Neuronal stem cell (in vitro differentiated cells): ENCODE measurements around the gene GCN1.

Source experiments
- DNase-seq: peaks from one replicate; pipeline ENCODE4 v3.0.0-alpha.2; 2013; ENCODE audit warnings: low spot score
- H2AFZ ChIP-seq: one replicate; pipeline ENCODE4 v1.6.1; 2013; ENCODE audit warnings: mild to moderate bottlenecking, low read length, inconsistent platforms
- H2AK5ac ChIP-seq: 2 replicates; pipeline ENCODE4 v1.6.1; 2013; ENCODE audit warnings: low read depth, mild to moderate bottlenecking, inconsistent platforms, low read length, moderate library complexity, mixed read lengths
- H2BK120ac ChIP-seq: 2 replicates; pipeline ENCODE4 v1.6.1; 2013; ENCODE audit warnings: low read depth, mild to moderate bottlenecking, inconsistent platforms, low read length, moderate library complexity, mixed read lengths
- H2BK12ac ChIP-seq: one replicate; pipeline ENCODE4 v1.6.1; 2013; ENCODE audit warnings: low read length, inconsistent platforms
- H2BK15ac ChIP-seq: 2 replicates; pipeline ENCODE4 v1.6.1; 2013; ENCODE audit warnings: mild to moderate bottlenecking, low read length, inconsistent platforms, mixed read lengths
- H2BK5ac ChIP-seq: one replicate; pipeline ENCODE4 v1.6.1; 2013; ENCODE audit warnings: inconsistent platforms, mild to moderate bottlenecking, low read length, moderate library complexity
- H3K14ac ChIP-seq: one replicate; pipeline ENCODE4 v1.6.1; 2013; ENCODE audit warnings: low read length, inconsistent platforms
- H3K18ac ChIP-seq: 2 replicates; pipeline ENCODE4 v1.6.1; 2013; ENCODE audit warnings: low read length, inconsistent platforms
- H3K23ac ChIP-seq: 2 replicates; pipeline ENCODE4 v1.6.1; 2013; ENCODE audit warnings: low read depth, mild to moderate bottlenecking, mixed read lengths, low read length, inconsistent platforms; ENCODE audit not compliant: poor library complexity
- H3K27ac ChIP-seq: replicated peaks from 3 replicates; pipeline ENCODE4 v1.5.1; 2013; ENCODE audit warnings: low read length, inconsistent platforms
- H3K27me3 ChIP-seq, 3 experiments: 2 replicates each; pipeline ENCODE4 v1.6.1; 2013; ENCODE audit warnings: low read length in 3 of 3, mild to moderate bottlenecking in 2 of 3, inconsistent platforms in 1 of 3, low read depth in 1 of 3, mixed read lengths in 1 of 3, moderate library complexity in 1 of 3; ENCODE audit not compliant: control insufficient read depth in 3 of 3, insufficient read depth in 3 of 3
- H3K36me3 ChIP-seq, 2 donors: replicated peaks in 1 of 2; 2 replicates each; pipeline ENCODE4 v1.6.1; 2013; ENCODE audit warnings: low read length in 2 of 2; ENCODE audit not compliant: control insufficient read depth in 2 of 2, insufficient read depth in 2 of 2
- H3K4ac ChIP-seq: 2 replicates; pipeline ENCODE4 v1.6.1; 2013; ENCODE audit warnings: inconsistent platforms, mild to moderate bottlenecking, low read length, moderate library complexity
- H3K4me1 ChIP-seq, 2 donors: 1 replicate in 1 of 2; 2 replicates in 1 of 2; pipeline ENCODE4 v1.6.1; 2013; ENCODE audit warnings: low read length in 2 of 2, low read depth in 1 of 2; ENCODE audit not compliant: control insufficient read depth in 2 of 2, insufficient read depth in 1 of 2
- H3K4me2 ChIP-seq: one replicate; pipeline ENCODE4 v1.6.1; 2013; ENCODE audit warnings: mild to moderate bottlenecking, low read length, inconsistent platforms; ENCODE audit not compliant: insufficient read depth, poor library complexity, severe bottlenecking
- H3K4me3 ChIP-seq, 2 donors: 2 replicates each; pipeline ENCODE4 v1.5.1; 2013; ENCODE audit warnings: low read length in 2 of 2, mild to moderate bottlenecking in 2 of 2, inconsistent platforms in 1 of 2, moderate library complexity in 1 of 2
- H3K79me1 ChIP-seq: one replicate; pipeline ENCODE4 v1.6.1; 2013; ENCODE audit warnings: low read depth, mild to moderate bottlenecking, inconsistent platforms, low read length, moderate library complexity
- H3K9ac ChIP-seq: one replicate; pipeline ENCODE4 v1.6.1; 2013; ENCODE audit warnings: mild to moderate bottlenecking, low read depth, low read length, inconsistent platforms; ENCODE audit not compliant: poor library complexity
- H3K9me3 ChIP-seq, 2 donors: replicated peaks in 1 of 2; 2 replicates each; pipeline versions ENCODE3 to v1.6.1; 2013; ENCODE audit warnings: low read length in 2 of 2, mild to moderate bottlenecking in 2 of 2, inconsistent platforms in 1 of 2, low read depth in 1 of 2, mixed read lengths in 1 of 2, moderate library complexity in 1 of 2; ENCODE audit not compliant: control insufficient read depth in 2 of 2, insufficient read depth in 1 of 2
- H4K8ac ChIP-seq: one replicate; pipeline ENCODE4 v1.6.1; 2013; ENCODE audit warnings: low read depth, mild to moderate bottlenecking, inconsistent platforms, low read length, moderate library complexity
- H4K91ac ChIP-seq: one replicate; pipeline ENCODE4 v1.6.1; 2013; ENCODE audit warnings: low read length, low read depth, mild to moderate bottlenecking, inconsistent platforms; ENCODE audit not compliant: poor library complexity
- WGBS, 2 donors: extraction: QIAGEN DNeasy Blood & Tissue Kit; methylation state at CpG; one replicate each; pipeline ENCODE4 v1.1.7; 2013; ENCODE audit warnings: missing lambda C conversion rate in 2 of 2, mixed read lengths in 1 of 2; ENCODE audit not compliant: insufficient read length in 2 of 2, insufficient replicate concordance in 1 of 2; ENCODE audit errors: extremely low coverage in 2 of 2; 5-methylcytosine and 5-hydroxymethylcytosine counted together

GCN1 gene

DNA sequence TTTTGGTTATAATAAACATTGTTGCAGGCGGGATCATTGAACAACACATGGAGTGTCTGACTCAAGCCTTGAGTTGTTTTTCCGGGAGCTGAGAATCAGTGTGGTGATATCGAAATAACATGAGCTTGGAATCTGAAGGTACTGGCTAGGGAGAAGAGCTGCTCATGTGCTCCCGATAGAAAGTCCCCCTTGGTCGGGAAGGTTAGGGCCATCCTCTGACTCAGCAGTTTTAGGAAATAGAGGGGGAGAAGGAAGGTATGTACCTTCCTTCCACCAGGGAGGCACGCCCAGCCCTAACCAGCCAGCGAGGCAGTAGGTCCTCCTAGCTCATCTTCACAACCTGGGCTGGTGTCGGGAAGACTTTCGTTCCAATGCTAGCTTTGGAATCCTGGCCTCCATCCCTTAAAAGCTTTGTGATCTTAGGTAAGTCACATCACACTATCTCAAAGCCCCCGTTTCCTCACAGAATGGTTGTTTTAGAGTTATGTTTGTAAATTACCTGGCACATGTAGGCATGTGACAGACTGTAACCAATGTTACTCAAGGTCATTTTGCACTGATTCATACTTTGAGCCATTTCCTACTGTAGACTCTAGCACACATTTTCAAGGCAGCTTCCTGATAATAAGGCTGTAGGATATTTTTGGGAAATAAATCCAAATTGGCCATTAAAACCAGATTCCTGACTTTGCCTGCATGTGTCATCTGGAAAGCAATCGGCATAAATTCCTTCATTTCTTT is 76.0 kb downstream of the GCN1 start:
- Histone ChIP-seq H3K23ac (no peak overlapping the region), H2BK5ac (no peak overlapping the region), H2BK12ac (no peak overlapping the region), H3K4me2 (peak overlapping the region; percentile 72), H3K9me3 (no peaks in the 10 kb centered on the region), H3K9ac (peak overlapping the region; percentile 7), H3K27ac (no peak overlapping the region), H2BK15ac (no peak overlapping the region), H3K4me3 (peak overlapping the region; percentile 51 to 95), H2AK5ac (no peak overlapping the region), H3K4ac (no peak overlapping the region), H3K27me3 (no peaks in the 10 kb centered on the region), H3K18ac (no peak overlapping the region), H2AFZ (no peak overlapping the region), H4K91ac (no peak overlapping the region), H3K4me1 (peaks cover 6 to 8% of the 10 kb centered on the region in 2 donors), H3K14ac (no peak overlapping the region), H3K79me1 (peaks cover 3% of the 10 kb centered on the region), H3K36me3 (peaks cover 0 to 25% of the 10 kb centered on the region in 2 donors), H4K8ac (no peak overlapping the region), H2BK120ac (no peak overlapping the region)
- WGBS, 2 donors, result no CpG with 5 or more reads among the region's 11 CpGs
- DNase-seq, result no peak

DNA sequence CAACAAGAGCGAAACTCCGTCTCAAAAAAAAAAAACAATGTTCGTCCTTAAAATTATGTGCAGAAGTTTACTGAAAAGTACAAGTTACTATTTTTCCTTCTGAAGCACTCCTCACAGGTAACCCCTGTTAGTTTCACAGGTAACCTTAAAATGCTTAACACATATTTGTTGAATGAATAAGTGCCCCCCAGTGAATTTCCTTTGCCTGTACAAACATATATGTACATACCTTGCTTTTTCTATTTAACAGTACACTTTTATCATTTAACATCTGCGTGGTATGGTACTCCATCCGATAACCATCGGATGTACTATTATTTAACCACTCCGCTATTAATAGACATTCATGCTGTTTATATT is 76.6 kb downstream of the GCN1 start:
- Histone ChIP-seq H3K4me1 (peaks cover 6 to 8% of the 10 kb centered on the region in 2 donors), H4K91ac (no peak overlapping the region), H3K79me1 (peaks cover 6% of the 10 kb centered on the region), H3K18ac (no peak overlapping the region), H3K9ac (no peak overlapping the region), H2BK12ac (no peak overlapping the region), H3K14ac (no peak overlapping the region), H3K4ac (no peak overlapping the region), H3K27me3 (no peaks in the 10 kb centered on the region), H2AK5ac (no peak overlapping the region), H2BK15ac (no peak overlapping the region), H3K4me3 (peak overlapping the region; percentile 95 to 96), H3K23ac (no peak overlapping the region), H2AFZ (no peak overlapping the region), H2BK5ac (no peak overlapping the region), H3K36me3 (peaks cover 2 to 29% of the 10 kb centered on the region in 2 donors), H3K27ac (no peak overlapping the region), H4K8ac (no peak overlapping the region), H2BK120ac (no peak overlapping the region), H3K4me2 (peak overlapping the region; percentile 72), H3K9me3 (no peaks in the 10 kb centered on the region)
- no CpG with 5 or more reads among the region's 7 CpGs for WGBS, 2 donors
- DNase-seq, result no peak

DNA sequence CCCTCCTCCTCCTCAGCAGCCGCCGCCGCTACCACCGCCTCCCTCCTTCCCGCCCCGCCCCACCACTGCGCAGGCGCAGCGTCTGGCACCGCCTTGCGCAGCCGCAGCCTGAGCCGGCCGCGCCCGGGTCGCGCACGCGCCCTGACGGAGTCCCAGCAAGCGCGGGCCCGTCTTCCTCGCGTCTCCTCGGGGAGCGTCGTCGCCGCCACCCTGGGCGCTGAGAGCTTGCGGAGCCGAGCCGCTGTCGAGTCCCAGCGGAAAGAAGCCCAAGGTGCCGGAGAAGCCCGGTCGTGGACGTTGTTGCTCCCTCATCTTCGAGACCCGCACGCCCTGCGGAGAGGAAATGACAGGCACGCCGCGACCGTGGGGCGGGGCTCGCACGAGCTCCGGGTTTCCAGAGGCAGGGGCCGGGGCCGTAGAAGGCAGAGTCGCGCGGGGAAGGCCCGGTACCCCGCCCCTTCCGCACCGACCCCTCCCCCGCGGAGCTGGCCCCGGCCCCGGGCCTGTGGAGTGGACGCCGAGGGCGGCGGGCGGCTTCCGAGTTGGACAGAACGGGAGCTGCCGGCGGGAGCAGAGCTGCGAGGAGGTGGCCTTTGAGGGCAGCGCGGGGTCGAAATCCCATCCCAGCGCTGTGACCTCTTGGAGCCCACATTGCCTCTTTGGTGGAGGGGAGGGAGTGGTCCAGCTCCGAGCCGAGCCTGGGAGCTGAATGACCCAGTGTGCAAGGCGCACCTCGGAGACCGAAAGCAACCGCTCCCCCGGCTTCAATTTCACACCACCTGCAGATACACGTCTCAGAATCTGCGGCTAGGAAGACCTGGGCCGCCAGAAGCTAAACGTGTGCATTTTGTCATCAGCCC is 77.5 kb downstream of the GCN1 start:
- peak overlapping the region; percentile 95 to 96 for H3K4me3 ChIP-seq
- H2AK5ac ChIP-seq, result no peak overlapping the region
- no peak overlapping the region for H3K4ac ChIP-seq
- H2BK5ac ChIP-seq, result peak overlapping the region; percentile 78
- H3K9ac ChIP-seq, result peak overlapping the region; percentile 89
- no peaks in the 10 kb centered on the region for H3K27me3 ChIP-seq
- peak overlapping the region; percentile 11 for H2BK15ac ChIP-seq
- peak overlapping the region; percentile 97 for H3K18ac ChIP-seq
- no peak overlapping the region for H4K91ac ChIP-seq
- no peak overlapping the region for H2BK120ac ChIP-seq
- DNase-seq, result peak; percentile 96
- H3K23ac ChIP-seq, result peak overlapping the region; percentile 67
- H2AFZ ChIP-seq, result peak overlapping the region; percentile 100
- peak overlapping the region; percentile 72 for H3K4me2 ChIP-seq
- no CpG with 5 or more reads among the region's 91 CpGs for WGBS, 2 donors
- no peaks in the 10 kb centered on the region for H3K9me3 ChIP-seq
- H4K8ac ChIP-seq, result no peak overlapping the region
- peaks cover 6 to 8% of the 10 kb centered on the region in 2 donors for H3K4me1 ChIP-seq
- peak overlapping the region; percentile 94 for H3K27ac ChIP-seq
- H3K36me3 ChIP-seq, result peaks cover 2 to 29% of the 10 kb centered on the region in 2 donors
- peak overlapping the region; percentile 43 for H3K14ac ChIP-seq
- no peak overlapping the region for H2BK12ac ChIP-seq
- peaks cover 6% of the 10 kb centered on the region for H3K79me1 ChIP-seq

DNA sequence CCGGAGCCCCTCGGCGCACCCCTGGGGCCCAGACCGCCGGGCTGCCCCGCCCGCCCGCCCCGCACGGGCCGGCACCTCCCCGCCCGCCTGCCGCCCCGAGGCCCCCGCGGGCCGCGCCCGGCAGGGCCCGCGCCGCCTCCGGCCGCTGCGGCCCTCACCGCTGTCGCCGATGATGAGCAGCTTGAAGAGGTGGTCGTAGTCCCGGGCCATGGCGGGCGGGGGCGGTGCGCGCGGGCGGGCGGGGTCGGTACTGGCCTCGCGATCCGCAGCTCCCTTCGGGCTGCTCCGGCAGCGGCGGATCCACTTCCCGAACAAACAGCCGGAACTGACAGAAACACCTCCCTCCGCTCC is 78.1 kb downstream of the GCN1 start, which contains the start of gene RAB35:
Gene RAB35 (minus strand): TSS at position 313 of the 351 bp plus-strand sequence. CDS start 103 bp downstream, at position 210.
- peak within 1 kb of the TSS; percentile 97 for H3K18ac ChIP-seq
- peak within 1 kb of the TSS; percentile 72 for H3K4me2 ChIP-seq
- H3K9me3 ChIP-seq, result no peaks in the 10 kb centered on the region
- H2BK5ac ChIP-seq, result peak within 1 kb of the TSS; percentile 78
- no peaks in the 10 kb centered on the region for H3K27me3 ChIP-seq
- no peak within 1 kb of the TSS for H2BK120ac ChIP-seq
- peaks cover 2 to 29% of the 10 kb centered on the region in 2 donors for H3K36me3 ChIP-seq
- no CpG with 5 or more reads among the region's 50 CpGs for WGBS, 2 donors
- H2AK5ac ChIP-seq, result peak within 1 kb of the TSS; percentile 10
- H2BK15ac ChIP-seq, result peak within 1 kb of the TSS; percentile 11
- peak within 1 kb of the TSS; percentile 89 for H3K9ac ChIP-seq
- peak within 1 kb of the TSS; percentile 94 for H3K27ac ChIP-seq
- H3K4ac ChIP-seq, result no peak within 1 kb of the TSS
- H2BK12ac ChIP-seq, result no peak within 1 kb of the TSS
- H3K4me3 ChIP-seq, result peak within 1 kb of the TSS; percentile 95 to 96
- peaks cover 6 to 8% of the 10 kb centered on the region in 2 donors for H3K4me1 ChIP-seq
- no peak for DNase-seq
- no peak within 1 kb of the TSS for H4K91ac ChIP-seq
- peak within 1 kb of the TSS; percentile 80 for H3K23ac ChIP-seq
- peaks cover 6% of the 10 kb centered on the region for H3K79me1 ChIP-seq
- H3K14ac ChIP-seq, result peak within 1 kb of the TSS; percentile 95
- peak within 1 kb of the TSS; percentile 100 for H2AFZ ChIP-seq
- peak within 1 kb of the TSS; percentile 83 for H4K8ac ChIP-seq
